PC-9 (cell line): ENCODE measurements around the gene UGGT2. TPM values are rescaled to one million over a fixed set of nuclear protein-coding genes. Genes with fewer than 3 reads are reported as not detected.

ENCODE experiments used
- BruUV-seq: library from RNA; stranded (reverse); fragments of 400-500 nt; replicated peaks from 2 replicates; lab custom pipeline; 2021; lab: Mats Ljungman, UMichigan
- CTCF ChIA-PET: fragments of 300-600 bp; sonication (Branson Sonifier 250); formaldehyde crosslinking; loops from one replicate; lab custom pipeline; 2022; ENCODE audit warnings: antibody characterized with exemption; lab: Charles Lee
- POLR2A ChIA-PET: fragments of 300-600 bp; sonication (Branson Sonifier 250); formaldehyde crosslinking; loops from one replicate; lab custom pipeline; 2022; ENCODE audit warnings: antibody characterized with exemption; ENCODE audit not compliant: unreplicated experiment; lab: Charles Lee
- DNase-seq, 2 experiments: peaks; one replicate each; pipeline versions ENCODE4 v3.0.0 to v3.0.0-alpha.2; 2015 to 2022; ENCODE audit warnings: mixed read lengths in 1 of 2
- H2AFZ ChIP-seq: fragments of 200-600 bp; sonication (generic); 2 replicates; pipeline ENCODE4 v1.8.1; 2017; ENCODE audit warnings: antibody characterized with exemption
- H3F3A ChIP-seq: fragments of 200-600 bp; sonication (generic); 2 replicates; pipeline ENCODE4 v1.8.1; 2017; ENCODE audit warnings: antibody characterized with exemption, mild to moderate bottlenecking, low read depth; ENCODE audit not compliant: insufficient read depth
- H3K27ac ChIP-seq: fragments of 200-600 bp; sonication (generic); 2 replicates; pipeline ENCODE4 v1.6.1; 2016; ENCODE audit warnings: mixed run types
- H3K27me3 ChIP-seq: fragments of 200-600 bp; sonication (generic); 2 replicates; pipeline ENCODE4 v1.6.1; 2016; ENCODE audit warnings: low read depth, mixed run types; ENCODE audit not compliant: insufficient read depth
- H3K36me3 ChIP-seq: fragments of 200-600 bp; sonication (generic); 2 replicates; pipeline ENCODE4 v1.6.1; 2016; ENCODE audit warnings: low read depth, mixed run types
- H3K4me1 ChIP-seq: fragments of 200-600 bp; sonication (generic); replicated peaks from 2 replicates; pipeline ENCODE4 v1.6.1; 2016; ENCODE audit warnings: mixed run types; ENCODE audit not compliant: insufficient read depth
- H3K4me2 ChIP-seq: fragments of 200-600 bp; sonication (generic); 2 replicates; pipeline ENCODE4 v1.6.1; 2017; ENCODE audit warnings: mixed run types
- H3K4me3 ChIP-seq: fragments of 200-600 bp; sonication (generic); 2 replicates; pipeline ENCODE4 v1.6.1; 2016; ENCODE audit warnings: mixed run types
- H3K79me2 ChIP-seq: fragments of 200-600 bp; sonication (generic); 2 replicates; pipeline ENCODE4 v1.6.1; 2017; ENCODE audit warnings: low read depth, mixed run types
- H3K9me2 ChIP-seq: fragments of 200-600 bp; sonication (generic); 2 replicates; pipeline ENCODE4 v1.8.1; 2017; ENCODE audit warnings: mild to moderate bottlenecking; ENCODE audit not compliant: insufficient read depth
- H3K9me3 ChIP-seq: fragments of 200-600 bp; sonication (generic); 2 replicates; pipeline ENCODE4 v1.8.1; 2016; ENCODE audit warnings: low read depth; ENCODE audit not compliant: insufficient read depth
- H4K20me1 ChIP-seq: fragments of 200-600 bp; sonication (generic); 2 replicates; pipeline ENCODE4 v1.8.1; 2017; ENCODE audit not compliant: insufficient read depth
- CTCF ChIP-seq: fragments of 200-600 bp; sonication (generic); conservative IDR thresholded peaks from 2 replicates; pipeline ENCODE4 v1.6.1; 2017; ENCODE audit warnings: mixed run types, antibody characterized with exemption, mild to moderate bottlenecking, moderate library complexity
- EZH2 ChIP-seq: fragments of 200-600 bp; sonication (generic); IDR thresholded peaks from 2 replicates; pipeline ENCODE4 v1.8.0; 2017; ENCODE audit warnings: antibody characterized with exemption, low read depth
- intact Hi-C: fragments of 100-400 bp; cut with micrococcal nuclease; formaldehyde crosslinking; loops from one replicate; pipeline ENCODE4 v1.10.0; 2022; ENCODE audit not compliant: unreplicated experiment
- total RNA-seq: library from RNA; stranded (reverse); gene quantifications from 2 replicates; pipeline ENCODE4 v1.2.3, GENCODE V29; 2021

Gene UGGT2
- total RNA-seq, 1 experiment from 2014 or later: 27.5 TPM

DNA sequence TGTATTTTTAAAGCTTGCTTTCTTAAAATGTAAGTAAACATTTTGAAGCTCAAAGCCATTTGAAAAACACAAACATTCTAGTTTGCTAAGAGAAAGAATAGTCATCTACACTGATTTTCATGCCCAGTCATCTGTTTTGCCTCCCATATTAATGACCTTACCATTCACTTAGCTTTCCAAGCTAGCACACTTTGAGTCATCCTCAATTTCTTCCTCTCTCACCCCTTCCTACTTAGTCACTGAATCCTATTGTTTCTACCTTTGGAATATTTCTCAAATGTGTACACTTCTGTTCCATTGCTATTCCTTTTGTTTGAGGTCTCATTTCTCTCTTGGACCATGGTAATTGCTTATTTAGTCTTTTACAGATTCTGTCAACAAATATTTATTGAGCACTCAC is 29.4 kb upstream of the UGGT2 start:
- Histone ChIP-seq H3F3A (no peaks in the 10 kb centered on the region), H3K4me3 (no peak overlapping the region), H3K4me1 (no peaks in the 10 kb centered on the region), H3K27ac (no peak overlapping the region), H4K20me1 (no peaks in the 10 kb centered on the region), H3K79me2 (no peaks in the 10 kb centered on the region), H3K27me3 (peaks cover 7% of the 10 kb centered on the region), H3K36me3 (no peaks in the 10 kb centered on the region), H3K4me2 (no peak overlapping the region), H3K9me3 (no peaks in the 10 kb centered on the region), H2AFZ (no peak overlapping the region; the same call in 1 of the 2 replicates), H3K9me2 (no peaks in the 10 kb centered on the region)
- TF ChIP-seq CTCF (no peak), EZH2 (no peak)
- BruUV-seq: no TSS peak
- DNase-seq: no peak
- CTCF ChIA-PET: interaction anchor here (0.6 kb wide), 1 partner anchor 10 kb away, joined by 3 read pairs; no protein-coding TSS in a partner anchor
- intact Hi-C loops: no loop called here
- POLR2A ChIA-PET: interaction anchor here (0.5 kb wide), 1 partner anchor 1437 kb away, joined by 3 read pairs; no protein-coding TSS in a partner anchor

GRCh38 chr13:96081888-96082287 is 28.7 kb upstream of the UGGT2 start:
- no peaks in the 10 kb centered on the region for H3K79me2 ChIP-seq
- H3F3A ChIP-seq: no peaks in the 10 kb centered on the region
- ChIA-PET CTCF (interaction anchor here (0.6 kb wide), 1 partner anchor 10 kb away, joined by 3 read pairs; no protein-coding TSS in a partner anchor), POLR2A (no interaction called here)
- H3K4me1 ChIP-seq: no peaks in the 10 kb centered on the region
- intact Hi-C loops: no loop called here
- H3K9me2 ChIP-seq: no peaks in the 10 kb centered on the region
- H3K27me3 ChIP-seq: peaks cover 2% of the 10 kb centered on the region; the same call in 1 of the 2 replicates
- H3K9me3 ChIP-seq: no peaks in the 10 kb centered on the region
- no peak overlapping the region for H2AFZ ChIP-seq
- H3K4me2 ChIP-seq: no peak overlapping the region
- no peaks in the 10 kb centered on the region for H3K36me3 ChIP-seq
- H3K4me3 ChIP-seq: no peak overlapping the region
- no peak overlapping the region for H3K27ac ChIP-seq
- TF ChIP-seq CTCF (no peak), EZH2 (no peak)
- no TSS peak for BruUV-seq
- no peak for DNase-seq
- H4K20me1 ChIP-seq: no peaks in the 10 kb centered on the region

DNA sequence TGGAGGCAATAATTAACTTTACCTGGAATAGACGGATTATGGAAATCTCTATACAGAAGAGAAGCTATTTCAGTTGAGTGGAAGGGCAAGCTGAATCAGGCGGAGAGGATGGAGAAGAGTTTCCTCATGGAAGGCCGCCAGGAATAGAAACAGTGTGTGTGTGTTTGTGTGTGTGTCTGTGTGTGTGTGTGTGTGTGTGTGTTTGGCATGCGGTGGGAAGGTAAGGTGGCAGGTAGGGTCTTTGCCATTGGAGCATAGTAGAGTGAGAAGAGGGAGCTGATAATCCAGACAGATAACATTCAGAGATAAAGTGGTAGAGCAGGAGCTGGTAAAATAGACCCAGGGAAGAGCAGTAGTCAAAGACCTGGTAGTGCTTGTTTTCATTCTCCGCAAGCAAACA is 27.5 kb upstream of the UGGT2 start:
- no TSS peak for BruUV-seq
- H3K4me1 ChIP-seq: no peaks in the 10 kb centered on the region
- H4K20me1 ChIP-seq: no peaks in the 10 kb centered on the region
- no peak overlapping the region for H3K4me3 ChIP-seq
- ChIA-PET CTCF (no interaction called here), POLR2A (no interaction called here)
- H3K27ac ChIP-seq: no peak overlapping the region
- H3K9me3 ChIP-seq: no peaks in the 10 kb centered on the region
- no peak overlapping the region for H3K4me2 ChIP-seq
- H3K9me2 ChIP-seq: no peaks in the 10 kb centered on the region
- no peak overlapping the region for H2AFZ ChIP-seq
- DNase-seq: no peak
- TF ChIP-seq CTCF: no peak
- no peak for TF ChIP-seq EZH2
- no peaks in the 10 kb centered on the region for H3K79me2 ChIP-seq
- no peaks in the 10 kb centered on the region for H3F3A ChIP-seq
- intact Hi-C loops: no loop called here
- H3K27me3 ChIP-seq: no peaks in the 10 kb centered on the region
- no peaks in the 10 kb centered on the region for H3K36me3 ChIP-seq
